Nephron (organoid): Measurements from ENCODE around the gene MON2.
"Not testable (repeated sequence)": the region's sequence is repeated elsewhere in the genome, so short reads cannot be mapped to it uniquely, and the experiment has no call there.

Experiments
- H3K27ac Mint-ChIP-seq, 3 experiments: 2 replicates each; pipeline ENCODE4 v1.8.0; 2020; ENCODE audit warnings: mixed read lengths in 3 of 3, mild to moderate bottlenecking in 2 of 3, moderate library complexity in 1 of 3
- H3K27me3 Mint-ChIP-seq: 2 replicates; pipeline ENCODE4 v1.8.0; 2021; ENCODE audit warnings: low read depth, mild to moderate bottlenecking, moderate library complexity, mixed read lengths
- H3K36me3 Mint-ChIP-seq: 2 replicates; pipeline ENCODE4 v1.8.0; 2020; ENCODE audit warnings: low read depth, mixed read lengths
- H3K4me1 Mint-ChIP-seq: 2 replicates; pipeline ENCODE4 v1.8.0; 2020; ENCODE audit warnings: mixed read lengths
- H3K4me3 Mint-ChIP-seq, 3 experiments: 2 replicates each; pipeline ENCODE4 v1.8.0; 2020; ENCODE audit warnings: mild to moderate bottlenecking in 3 of 3, mixed read lengths in 3 of 3, moderate library complexity in 2 of 3
- H3K9me3 Mint-ChIP-seq: 2 replicates; pipeline ENCODE4 v1.8.0; 2020; ENCODE audit warnings: mixed read lengths
- TF ChIP-seq, protein P1 (sequence below), 3 experiments: fragments of 200-600 bp; sonication (generic); IDR thresholded peaks; one replicate each; pipeline ENCODE4 v1.5.0; 2021; ENCODE audit warnings: antibody characterized with exemption in 3 of 3; ENCODE audit not compliant: unreplicated experiment in 3 of 3

Gene MON2

DNA sequence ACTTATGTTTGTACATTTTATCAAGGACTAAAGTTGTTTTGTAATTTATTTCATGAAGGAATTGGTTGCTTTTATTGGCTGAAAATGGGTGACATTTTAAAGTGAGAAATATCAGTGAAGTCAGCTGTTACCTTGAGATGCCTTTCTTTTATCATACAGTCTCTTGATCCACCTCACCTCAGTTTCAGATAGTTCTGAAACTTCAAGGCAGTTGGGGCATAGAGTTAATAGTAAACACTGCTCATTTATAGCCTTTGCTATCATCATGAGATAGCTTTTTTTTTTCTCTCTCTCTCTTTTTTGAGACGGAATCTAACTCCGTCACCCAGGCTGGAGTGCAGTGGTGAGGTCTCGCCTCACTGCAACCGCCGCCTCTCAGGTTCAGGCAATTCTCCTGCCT, 76.7 kb downstream of the MON2 start:
- Mint-ChIP-seq H3K27me3 (no peaks in the 10 kb centered on the region), H3K9me3 (no peaks in the 10 kb centered on the region), H3K36me3 (peaks cover 51% of the 10 kb centered on the region), H3K4me3 (no peak overlapping the region), H3K4me1 (no peaks in the 10 kb centered on the region), H3K27ac (no peak overlapping the region)
- TF ChIP-seq, protein P1, sequence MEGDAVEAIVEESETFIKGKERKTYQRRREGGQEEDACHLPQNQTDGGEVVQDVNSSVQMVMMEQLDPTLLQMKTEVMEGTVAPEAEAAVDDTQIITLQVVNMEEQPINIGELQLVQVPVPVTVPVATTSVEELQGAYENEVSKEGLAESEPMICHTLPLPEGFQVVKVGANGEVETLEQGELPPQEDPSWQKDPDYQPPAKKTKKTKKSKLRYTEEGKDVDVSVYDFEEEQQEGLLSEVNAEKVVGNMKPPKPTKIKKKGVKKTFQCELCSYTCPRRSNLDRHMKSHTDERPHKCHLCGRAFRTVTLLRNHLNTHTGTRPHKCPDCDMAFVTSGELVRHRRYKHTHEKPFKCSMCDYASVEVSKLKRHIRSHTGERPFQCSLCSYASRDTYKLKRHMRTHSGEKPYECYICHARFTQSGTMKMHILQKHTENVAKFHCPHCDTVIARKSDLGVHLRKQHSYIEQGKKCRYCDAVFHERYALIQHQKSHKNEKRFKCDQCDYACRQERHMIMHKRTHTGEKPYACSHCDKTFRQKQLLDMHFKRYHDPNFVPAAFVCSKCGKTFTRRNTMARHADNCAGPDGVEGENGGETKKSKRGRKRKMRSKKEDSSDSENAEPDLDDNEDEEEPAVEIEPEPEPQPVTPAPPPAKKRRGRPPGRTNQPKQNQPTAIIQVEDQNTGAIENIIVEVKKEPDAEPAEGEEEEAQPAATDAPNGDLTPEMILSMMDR (IDR thresholded peaks at IDR 0.05; ENCODE audit: unreplicated experiment in 3 of 3) = no peak

DNA sequence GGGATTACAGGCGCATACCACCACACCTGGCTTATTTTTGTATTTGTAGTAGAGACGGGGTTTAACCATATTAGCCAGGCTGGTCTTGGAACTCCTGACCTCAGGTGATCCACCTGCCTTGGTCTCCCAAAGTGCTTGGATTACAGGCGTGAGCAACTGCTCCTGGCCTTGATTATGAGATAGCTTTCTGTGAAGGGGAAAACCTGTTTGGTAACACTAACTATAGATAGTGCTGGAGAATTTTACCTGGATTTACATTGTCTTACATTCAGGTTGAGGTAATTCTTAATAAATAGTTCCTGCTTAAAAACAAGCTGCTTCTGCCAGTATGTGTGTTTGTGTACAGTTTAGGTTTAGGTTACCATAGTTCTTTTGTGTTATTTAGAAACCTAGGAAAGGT, 77.1 kb downstream of the MON2 start:
- no peaks in the 10 kb centered on the region for H3K27me3 Mint-ChIP-seq
- TF ChIP-seq, protein P1 (IDR thresholded peaks at IDR 0.05; ENCODE audit: unreplicated experiment in 3 of 3) = no peak
- H3K4me1 Mint-ChIP-seq = no peaks in the 10 kb centered on the region
- H3K9me3 Mint-ChIP-seq = no peaks in the 10 kb centered on the region
- no peak overlapping the region for H3K4me3 Mint-ChIP-seq
- H3K27ac Mint-ChIP-seq = no peak overlapping the region
- H3K36me3 Mint-ChIP-seq = peaks cover 51% of the 10 kb centered on the region

DNA sequence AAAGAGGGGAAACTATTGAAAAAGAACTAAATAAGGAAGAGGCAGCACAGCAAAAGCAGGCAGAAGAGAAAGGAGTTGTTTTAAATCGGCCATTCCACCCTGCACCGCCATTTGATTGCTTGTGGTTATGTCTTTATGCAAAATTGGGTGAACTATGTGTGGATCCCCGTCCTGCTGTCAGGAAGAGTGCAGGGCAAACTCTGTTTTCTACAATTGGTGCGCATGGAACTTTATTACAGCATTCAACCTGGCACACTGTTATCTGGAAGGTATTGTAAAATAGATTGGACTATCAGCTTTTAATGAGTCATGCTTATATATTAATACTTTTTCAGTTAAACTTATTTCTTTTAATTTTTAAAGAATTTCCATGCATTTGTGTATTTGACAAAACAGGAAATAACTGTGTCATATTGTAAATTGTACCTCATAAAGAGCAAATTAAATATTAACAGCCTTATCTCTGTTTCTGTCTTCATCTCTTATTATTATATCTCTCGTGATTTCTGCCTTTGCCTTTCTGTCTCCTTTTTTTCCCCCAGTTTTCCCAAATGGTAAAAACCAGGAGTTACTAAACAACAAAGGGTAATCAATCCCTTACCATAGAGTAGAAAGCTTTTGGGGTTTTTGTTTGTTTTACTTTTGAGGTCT, 86.4 kb downstream of the MON2 start:
- Mint-ChIP-seq H3K36me3 (peaks cover 42% of the 10 kb centered on the region), H3K27me3 (no peaks in the 10 kb centered on the region), H3K4me3 (no peak overlapping the region), H3K4me1 (no peaks in the 10 kb centered on the region), H3K27ac (no peak overlapping the region), H3K9me3 (no peaks in the 10 kb centered on the region)
- TF ChIP-seq, protein P1 (IDR thresholded peaks at IDR 0.05; ENCODE audit: unreplicated experiment in 3 of 3) = no peak

DNA sequence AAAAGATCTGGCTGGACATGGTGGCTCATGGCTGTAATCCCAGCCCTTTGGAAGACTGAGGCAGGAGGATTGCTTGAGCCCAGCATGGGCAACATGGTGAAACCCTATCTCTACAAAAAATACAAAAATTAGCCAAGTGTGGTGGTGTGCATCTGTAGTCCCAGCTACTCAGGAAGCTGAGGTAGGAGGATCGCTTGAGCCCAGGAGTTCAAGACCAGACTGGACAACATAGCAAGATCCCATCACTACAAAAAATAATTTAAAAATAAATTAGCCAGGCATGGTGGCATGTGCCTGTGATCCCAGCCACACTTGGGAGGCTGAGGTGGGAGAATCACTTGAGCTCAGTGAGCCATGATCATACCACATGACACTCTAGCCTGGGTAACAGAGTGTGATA, 92.7 kb downstream of the MON2 start:
- peaks cover 41% of the 10 kb centered on the region for H3K36me3 Mint-ChIP-seq
- not testable (repeated sequence) for H3K4me3 Mint-ChIP-seq, H3K9me3 Mint-ChIP-seq, H3K27me3 Mint-ChIP-seq, H3K27ac Mint-ChIP-seq, H3K4me1 Mint-ChIP-seq

DNA sequence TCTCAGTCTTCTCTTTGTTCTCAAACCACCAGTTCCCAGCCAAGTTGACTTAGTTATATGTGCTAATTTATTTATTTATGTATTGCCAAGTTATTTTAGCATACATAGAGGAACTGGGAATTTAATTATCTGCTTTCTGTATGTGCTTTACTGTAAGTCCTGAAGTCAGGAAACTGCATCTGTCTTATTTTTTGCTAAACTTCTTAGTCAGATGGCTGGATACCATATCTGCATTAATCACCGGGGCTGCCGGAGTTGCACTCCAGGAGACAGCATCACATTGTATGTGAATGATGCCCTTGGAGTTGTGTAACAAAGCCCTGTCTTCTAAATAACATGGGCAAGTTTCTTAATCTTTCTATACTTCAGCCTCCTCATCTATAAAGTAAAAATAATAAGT, 96.2 kb downstream of the MON2 start:
- Mint-ChIP-seq H3K36me3 (peaks cover 35% of the 10 kb centered on the region), H3K4me1 (no peaks in the 10 kb centered on the region), H3K27me3 (no peaks in the 10 kb centered on the region), H3K27ac (no peak overlapping the region), H3K4me3 (no peak overlapping the region), H3K9me3 (no peaks in the 10 kb centered on the region)
- TF ChIP-seq, protein P1 (IDR thresholded peaks at IDR 0.05; ENCODE audit: unreplicated experiment in 3 of 3) = no peak

DNA sequence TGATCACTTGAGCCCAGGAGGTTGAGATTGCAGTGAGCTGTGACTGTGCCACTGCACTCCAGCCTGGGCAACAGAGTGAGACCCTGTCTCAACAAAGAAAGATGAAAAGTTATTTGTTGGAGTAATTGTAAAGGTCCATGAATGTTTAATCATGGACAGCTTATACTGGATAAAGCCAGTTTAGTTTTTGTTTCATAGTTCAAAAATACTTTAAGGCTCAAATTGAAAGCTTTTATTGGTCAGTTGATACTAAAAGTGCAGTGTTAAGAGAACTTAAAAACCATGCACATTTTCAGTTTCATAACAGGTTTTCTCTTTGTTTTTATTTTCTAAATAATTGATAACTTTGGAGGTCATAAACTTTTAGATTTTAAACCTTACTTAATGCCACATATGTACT, 108.4 kb downstream of the MON2 start:
- Mint-ChIP-seq H3K9me3 (no peaks in the 10 kb centered on the region), H3K4me1 (no peaks in the 10 kb centered on the region), H3K4me3 (no peak overlapping the region), H3K36me3 (peaks cover 22% of the 10 kb centered on the region), H3K27me3 (no peaks in the 10 kb centered on the region), H3K27ac (no peak overlapping the region)
- TF ChIP-seq, protein P1 (IDR thresholded peaks at IDR 0.05; ENCODE audit: unreplicated experiment in 3 of 3) = no peak
